HL-60 (cell line): ENCODE data around the gene C17orf100.

Source experiments
- POLR2AphosphoS5 ChIP-seq: IDR thresholded peaks from 2 replicates; pipeline ENCODE4 v1.6.1; 2012; ENCODE audit warnings: low read depth
- TF ChIP-seq, protein P1 (sequence below): IDR thresholded peaks from one replicate; pipeline ENCODE4 v1.5.1; 2011; ENCODE audit warnings: low read length, control low read depth, inconsistent platforms; ENCODE audit not compliant: insufficient read depth

DNA sequence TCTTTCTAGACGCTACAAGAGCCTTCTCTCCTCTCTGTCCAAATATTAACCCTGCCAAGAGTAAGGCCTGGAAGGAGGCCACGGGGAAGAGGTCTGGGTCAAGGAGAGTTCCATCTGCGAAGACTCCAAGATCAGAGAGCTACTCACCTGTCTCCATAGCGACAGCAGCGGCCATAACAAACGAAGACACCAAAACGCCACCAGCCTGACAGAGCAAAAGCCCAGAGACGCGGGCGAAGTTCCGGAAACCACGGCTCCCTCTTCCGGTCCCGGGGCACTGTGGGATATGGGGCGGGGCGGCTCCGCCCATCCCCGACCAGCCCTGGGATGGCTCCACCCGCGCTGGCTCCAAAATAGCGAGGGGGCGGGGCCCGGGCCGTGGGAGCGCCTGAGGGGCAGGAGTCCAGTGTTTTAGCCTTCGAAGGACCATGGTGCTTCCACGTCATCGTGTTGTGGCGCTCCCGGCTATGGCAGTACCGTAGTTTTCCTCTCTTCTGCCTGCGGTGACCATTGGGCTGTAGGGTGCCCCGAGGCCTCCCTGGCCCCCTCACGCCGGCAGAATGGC lies at the start of gene C17orf100, which contains the start of gene MED31:
- TF ChIP-seq, protein P1, sequence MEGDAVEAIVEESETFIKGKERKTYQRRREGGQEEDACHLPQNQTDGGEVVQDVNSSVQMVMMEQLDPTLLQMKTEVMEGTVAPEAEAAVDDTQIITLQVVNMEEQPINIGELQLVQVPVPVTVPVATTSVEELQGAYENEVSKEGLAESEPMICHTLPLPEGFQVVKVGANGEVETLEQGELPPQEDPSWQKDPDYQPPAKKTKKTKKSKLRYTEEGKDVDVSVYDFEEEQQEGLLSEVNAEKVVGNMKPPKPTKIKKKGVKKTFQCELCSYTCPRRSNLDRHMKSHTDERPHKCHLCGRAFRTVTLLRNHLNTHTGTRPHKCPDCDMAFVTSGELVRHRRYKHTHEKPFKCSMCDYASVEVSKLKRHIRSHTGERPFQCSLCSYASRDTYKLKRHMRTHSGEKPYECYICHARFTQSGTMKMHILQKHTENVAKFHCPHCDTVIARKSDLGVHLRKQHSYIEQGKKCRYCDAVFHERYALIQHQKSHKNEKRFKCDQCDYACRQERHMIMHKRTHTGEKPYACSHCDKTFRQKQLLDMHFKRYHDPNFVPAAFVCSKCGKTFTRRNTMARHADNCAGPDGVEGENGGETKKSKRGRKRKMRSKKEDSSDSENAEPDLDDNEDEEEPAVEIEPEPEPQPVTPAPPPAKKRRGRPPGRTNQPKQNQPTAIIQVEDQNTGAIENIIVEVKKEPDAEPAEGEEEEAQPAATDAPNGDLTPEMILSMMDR: no peak
- TF ChIP-seq POLR2AphosphoS5: peak; percentile 53
